ENCODE results near the gene HOXD8. TPM values are rescaled to one million over a fixed set of nuclear protein-coding genes. Genes with fewer than 3 reads are reported as not detected.

HOXD8 gene
- total and polyA plus RNA-seq, 4 donors: 0.34 to 1.6 (median 1.0) TPM

DNA sequence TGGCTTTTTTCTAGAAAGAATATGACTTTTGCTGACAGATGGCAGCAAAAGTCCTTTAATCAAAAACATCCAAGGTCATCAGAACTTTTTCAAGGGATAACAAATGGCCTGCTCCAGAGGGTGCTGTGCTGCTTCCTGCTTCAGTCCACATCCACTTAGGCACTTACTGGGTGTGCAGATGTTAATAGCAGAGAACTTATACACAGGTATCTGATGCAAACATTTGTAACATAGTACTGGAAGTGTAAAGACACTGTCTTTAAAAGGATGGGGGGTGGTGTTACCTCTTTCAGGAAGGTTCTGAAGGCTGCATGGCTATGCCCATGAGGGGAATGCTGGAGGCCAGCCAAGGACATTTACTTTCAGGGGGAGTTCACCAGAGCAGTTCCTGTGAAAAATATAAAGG, 5.5 kb downstream of the HOXD8 start:
- H3K27ac ChIP-seq (ENCODE audit: low read depth in 1 of 2, low read length in 1 of 2): no peak overlapping the region
- H3K4me3 ChIP-seq: no peak overlapping the region
- ATAC-seq (ENCODE audit: insufficient read depth, low FRiP score) (no peak), DNase-seq (no peak)
- H3K27me3 ChIP-seq (ENCODE audit: control insufficient read depth in 3 of 3, insufficient read depth in 3 of 3, low read length in 2 of 3): peaks cover 22 to 93% (median 93%) of the 10 kb centered on the region in 3 donors
- peaks cover 0 to 10% (median 0%) of the 10 kb centered on the region in 4 donors for H3K9me3 ChIP-seq (ENCODE audit: control insufficient read depth in 4 of 4, insufficient read depth in 3 of 4, low read length in 3 of 4)
- H3K9ac ChIP-seq (ENCODE audit: insufficient read depth in 1 of 2, low read length in 2 of 2): no peak overlapping the region
- TF ChIP-seq, protein P1, sequence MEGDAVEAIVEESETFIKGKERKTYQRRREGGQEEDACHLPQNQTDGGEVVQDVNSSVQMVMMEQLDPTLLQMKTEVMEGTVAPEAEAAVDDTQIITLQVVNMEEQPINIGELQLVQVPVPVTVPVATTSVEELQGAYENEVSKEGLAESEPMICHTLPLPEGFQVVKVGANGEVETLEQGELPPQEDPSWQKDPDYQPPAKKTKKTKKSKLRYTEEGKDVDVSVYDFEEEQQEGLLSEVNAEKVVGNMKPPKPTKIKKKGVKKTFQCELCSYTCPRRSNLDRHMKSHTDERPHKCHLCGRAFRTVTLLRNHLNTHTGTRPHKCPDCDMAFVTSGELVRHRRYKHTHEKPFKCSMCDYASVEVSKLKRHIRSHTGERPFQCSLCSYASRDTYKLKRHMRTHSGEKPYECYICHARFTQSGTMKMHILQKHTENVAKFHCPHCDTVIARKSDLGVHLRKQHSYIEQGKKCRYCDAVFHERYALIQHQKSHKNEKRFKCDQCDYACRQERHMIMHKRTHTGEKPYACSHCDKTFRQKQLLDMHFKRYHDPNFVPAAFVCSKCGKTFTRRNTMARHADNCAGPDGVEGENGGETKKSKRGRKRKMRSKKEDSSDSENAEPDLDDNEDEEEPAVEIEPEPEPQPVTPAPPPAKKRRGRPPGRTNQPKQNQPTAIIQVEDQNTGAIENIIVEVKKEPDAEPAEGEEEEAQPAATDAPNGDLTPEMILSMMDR (IDR thresholded peaks at IDR 0.05; ENCODE audit: control extremely low read depth, extremely low read depth): no peak
- no peaks in the 10 kb centered on the region for H3K36me3 ChIP-seq (ENCODE audit: control insufficient read depth in 4 of 4, insufficient read depth in 4 of 4, low read length in 4 of 4)
- H3K4me1 ChIP-seq (ENCODE audit: control insufficient read depth in 5 of 5, insufficient read depth in 5 of 5, low read length in 5 of 5): peaks cover 0 to 15% (median 4%) of the 10 kb centered on the region in 5 donors

DNA sequence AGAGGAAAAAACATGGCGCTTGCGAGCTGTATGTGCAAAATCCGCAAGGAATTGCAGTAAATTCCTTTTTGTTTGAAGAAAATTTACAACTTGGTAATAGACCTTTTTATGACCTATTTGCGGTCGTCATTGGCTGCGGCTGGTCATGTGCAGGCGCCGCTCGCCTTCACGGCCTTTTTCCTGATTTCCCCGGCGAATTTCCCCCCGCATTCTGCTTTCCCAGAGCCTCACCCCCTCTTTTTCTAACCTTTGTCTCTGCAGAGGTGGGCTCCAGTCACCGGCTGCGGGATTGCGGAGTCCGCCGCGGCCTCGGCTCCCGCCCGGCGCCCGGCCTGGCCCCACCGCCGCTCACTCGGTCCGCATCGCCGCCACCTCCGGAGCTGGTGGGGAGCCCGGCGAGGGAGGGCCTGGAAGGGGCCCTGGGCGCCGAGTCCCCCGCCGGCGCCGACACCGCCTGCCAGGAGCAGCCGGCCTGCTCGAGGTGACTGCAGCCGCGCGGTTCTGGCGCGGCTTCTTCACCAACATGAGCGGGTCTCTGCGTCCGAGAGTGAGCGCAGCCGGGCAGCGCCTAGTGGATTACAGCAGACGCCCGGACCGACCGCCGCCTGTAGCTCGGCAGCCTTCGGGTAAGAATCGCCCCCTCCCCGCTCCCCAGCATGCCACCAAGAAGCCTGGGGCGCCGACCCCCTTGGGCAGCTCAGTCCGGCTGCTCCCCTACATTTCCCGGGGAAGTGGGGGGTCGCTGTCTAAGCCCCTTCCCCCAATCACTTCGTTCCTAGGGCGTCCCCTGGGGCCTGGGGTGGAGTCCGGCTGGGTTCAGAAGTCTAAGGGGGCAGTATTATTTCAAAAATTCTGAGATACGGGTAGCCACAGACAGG, 7.1 kb downstream of the HOXD8 start:
- Histone ChIP-seq H3K9ac (ENCODE audit: insufficient read depth in 1 of 2, low read length in 2 of 2) (no peak overlapping the region), H3K4me3 (no peak overlapping the region), H3K27ac (ENCODE audit: low read depth in 1 of 2, low read length in 1 of 2) (no peak overlapping the region), H3K4me1 (ENCODE audit: control insufficient read depth in 5 of 5, insufficient read depth in 5 of 5, low read length in 5 of 5) (peaks cover 0 to 15% (median 4%) of the 10 kb centered on the region in 5 donors), H3K27me3 (ENCODE audit: control insufficient read depth in 3 of 3, insufficient read depth in 3 of 3, low read length in 2 of 3) (peaks cover 19 to 94% (median 93%) of the 10 kb centered on the region in 3 donors), H3K36me3 (ENCODE audit: control insufficient read depth in 4 of 4, insufficient read depth in 4 of 4, low read length in 4 of 4) (no peaks in the 10 kb centered on the region), H3K9me3 (ENCODE audit: control insufficient read depth in 4 of 4, insufficient read depth in 3 of 4, low read length in 3 of 4) (peaks cover 0 to 10% (median 0%) of the 10 kb centered on the region in 4 donors)
- DNase-seq: no peak
- 4 to 5% methylated on average over 67 to 71 of the region's 71 CpGs for WGBS, 2 donors
- ATAC-seq (ENCODE audit: insufficient read depth, low FRiP score): no peak
- TF ChIP-seq, protein P1 (IDR thresholded peaks at IDR 0.05; ENCODE audit: control extremely low read depth, extremely low read depth): no peak

- H3K27me3 ChIP-seq (ENCODE audit: control insufficient read depth in 3 of 3, insufficient read depth in 3 of 3, low read length in 2 of 3): peaks cover 19 to 94% (median 93%) of the 10 kb centered on the region in 3 donors
- no peaks in the 10 kb centered on the region for H3K36me3 ChIP-seq (ENCODE audit: control insufficient read depth in 4 of 4, insufficient read depth in 4 of 4, low read length in 4 of 4)
- DNase-seq (no peak), ATAC-seq (ENCODE audit: insufficient read depth, low FRiP score) (no peak)
- H3K9ac ChIP-seq (ENCODE audit: insufficient read depth in 1 of 2, low read length in 2 of 2): no peak overlapping the region
- 22 to 23% methylated on average over 2 of the region's 2 CpGs for WGBS, 2 donors
- no peak overlapping the region for H3K27ac ChIP-seq (ENCODE audit: low read depth in 1 of 2, low read length in 1 of 2)
- H3K4me1 ChIP-seq (ENCODE audit: control insufficient read depth in 5 of 5, insufficient read depth in 5 of 5, low read length in 5 of 5): peaks cover 0 to 15% (median 4%) of the 10 kb centered on the region in 5 donors
- H3K4me3 ChIP-seq: no peak overlapping the region
- H3K9me3 ChIP-seq (ENCODE audit: control insufficient read depth in 4 of 4, insufficient read depth in 3 of 4, low read length in 3 of 4): peaks cover 0 to 10% (median 0%) of the 10 kb centered on the region in 4 donors
- TF ChIP-seq, protein P1 (IDR thresholded peaks at IDR 0.05; ENCODE audit: control extremely low read depth, extremely low read depth): no peak
Observed at GRCh38 chr2:176137252-176137580, 7.7 kb downstream of the HOXD8 start.

All from lung (tissue), 12 donors.